ENCODE results near the gene ARHGAP22. TPM values are rescaled to one million over a fixed set of nuclear protein-coding genes. Genes with fewer than 3 reads are reported as not detected.

The ARHGAP22 gene
- polyA plus RNA-seq, 1 of the 3 experiments (the other 2 are of a cell fraction) = 12.4 TPM

DNA sequence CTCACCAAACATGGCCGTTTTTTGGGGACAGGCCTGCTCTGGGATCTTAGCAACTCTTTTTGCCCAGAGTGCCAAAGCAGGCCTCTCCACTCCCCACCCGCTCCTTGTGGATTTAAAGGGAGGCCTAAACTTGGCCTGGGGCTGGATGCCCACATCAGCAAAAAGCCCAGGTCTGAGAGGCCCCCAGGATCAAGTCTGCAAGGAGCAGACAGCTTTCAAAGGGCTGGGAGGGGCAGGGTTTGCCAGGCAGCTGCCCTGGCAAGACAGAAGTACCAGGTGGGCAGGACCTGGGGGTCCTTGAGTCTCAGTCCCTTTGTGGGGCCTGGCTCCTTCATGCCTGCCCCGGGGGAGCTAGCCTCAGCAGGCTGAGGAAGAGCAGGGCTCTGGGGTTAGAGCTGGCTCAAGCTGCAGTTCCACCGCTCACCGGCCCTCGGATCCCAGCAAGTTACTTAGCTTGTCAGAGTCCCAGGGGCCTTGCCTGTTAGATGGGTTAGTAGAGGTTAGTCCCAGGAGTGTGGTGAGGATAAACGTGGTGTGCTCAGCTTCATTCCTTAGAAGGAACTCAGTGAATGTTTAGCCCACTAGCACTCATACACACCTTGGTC is 56.2 kb downstream of the ARHGAP22 start:
- ChIA-PET CTCF (interaction anchor here (0.6 to 18.6 kb wide), 6 partner anchors 21 to 187 kb away, joined by 3 to 662 read pairs (median 4); no protein-coding TSS in a partner anchor), POLR2A (interaction anchor here (0.8 kb wide), 1 partner anchor 107 kb away, joined by 5 read pairs; no protein-coding TSS in a partner anchor)
- H3K27me3 ChIP-seq (ENCODE audit: insufficient read depth) = no peaks in the 10 kb centered on the region
- DNase-seq = no peak
- H3K79me2 ChIP-seq (ENCODE audit: insufficient read depth) = peaks cover 18% of the 10 kb centered on the region; the same call in 1 of the 2 replicates
- no peak overlapping the region for H3K27ac ChIP-seq (ENCODE audit: low read depth in 2 of 2, low read length in 1 of 2)
- TF ChIP-seq SIN3A (IDR thresholded peaks at IDR 0.05; ENCODE audit: borderline replicate concordance, low read depth, low read length) (no peak), FOXJ3 (CRISPR knock-in tag; IDR thresholded peaks at IDR 0.05) (no peak), TAF1 (IDR thresholded peaks at IDR 0.05; ENCODE audit: borderline replicate concordance, low read depth, low read length) (no peak), RAD21 (IDR thresholded peaks at IDR 0.05; ENCODE audit: low read length) (no peak), RCOR1 (IDR thresholded peaks at IDR 0.05; ENCODE audit: low read length) (no peak), RFX5 (IDR thresholded peaks at IDR 0.05; ENCODE audit: low read length) (no peak), TCF12 (IDR thresholded peaks at IDR 0.05) (no peak), NRF1 (IDR thresholded peaks at IDR 0.05; ENCODE audit: low read depth, low read length) (no peak), ELF1 (IDR thresholded peaks at IDR 0.05) (no peak), JUND (IDR thresholded peaks at IDR 0.05) (no peak), TEAD4 (IDR thresholded peaks at IDR 0.05; ENCODE audit: borderline replicate concordance, insufficient read depth) (no peak), CHD2 (IDR thresholded peaks at IDR 0.05; ENCODE audit: low read length, partially characterized antibody) (no peak), GABPA (IDR thresholded peaks at IDR 0.05; ENCODE audit: low read depth) (no peak)
- TF ChIP-seq, protein P1, sequence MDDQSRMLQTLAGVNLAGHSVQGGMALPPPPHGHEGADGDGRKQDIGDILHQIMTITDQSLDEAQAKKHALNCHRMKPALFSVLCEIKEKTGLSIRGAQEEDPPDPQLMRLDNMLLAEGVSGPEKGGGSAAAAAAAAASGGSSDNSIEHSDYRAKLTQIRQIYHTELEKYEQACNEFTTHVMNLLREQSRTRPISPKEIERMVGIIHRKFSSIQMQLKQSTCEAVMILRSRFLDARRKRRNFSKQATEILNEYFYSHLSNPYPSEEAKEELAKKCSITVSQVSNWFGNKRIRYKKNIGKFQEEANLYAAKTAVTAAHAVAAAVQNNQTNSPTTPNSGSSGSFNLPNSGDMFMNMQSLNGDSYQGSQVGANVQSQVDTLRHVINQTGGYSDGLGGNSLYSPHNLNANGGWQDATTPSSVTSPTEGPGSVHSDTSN (IDR thresholded peaks at IDR 0.05) = no peak
- TF ChIP-seq, protein P2, sequence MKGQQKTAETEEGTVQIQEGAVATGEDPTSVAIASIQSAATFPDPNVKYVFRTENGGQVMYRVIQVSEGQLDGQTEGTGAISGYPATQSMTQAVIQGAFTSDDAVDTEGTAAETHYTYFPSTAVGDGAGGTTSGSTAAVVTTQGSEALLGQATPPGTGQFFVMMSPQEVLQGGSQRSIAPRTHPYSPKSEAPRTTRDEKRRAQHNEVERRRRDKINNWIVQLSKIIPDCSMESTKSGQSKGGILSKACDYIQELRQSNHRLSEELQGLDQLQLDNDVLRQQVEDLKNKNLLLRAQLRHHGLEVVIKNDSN (IDR thresholded peaks at IDR 0.05; ENCODE audit: borderline replicate concordance, low read depth) = no peak
- TF ChIP-seq, protein P3, sequence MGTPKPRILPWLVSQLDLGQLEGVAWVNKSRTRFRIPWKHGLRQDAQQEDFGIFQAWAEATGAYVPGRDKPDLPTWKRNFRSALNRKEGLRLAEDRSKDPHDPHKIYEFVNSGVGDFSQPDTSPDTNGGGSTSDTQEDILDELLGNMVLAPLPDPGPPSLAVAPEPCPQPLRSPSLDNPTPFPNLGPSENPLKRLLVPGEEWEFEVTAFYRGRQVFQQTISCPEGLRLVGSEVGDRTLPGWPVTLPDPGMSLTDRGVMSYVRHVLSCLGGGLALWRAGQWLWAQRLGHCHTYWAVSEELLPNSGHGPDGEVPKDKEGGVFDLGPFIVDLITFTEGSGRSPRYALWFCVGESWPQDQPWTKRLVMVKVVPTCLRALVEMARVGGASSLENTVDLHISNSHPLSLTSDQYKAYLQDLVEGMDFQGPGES (IDR thresholded peaks at IDR 0.05; ENCODE audit: low read depth, low read length) = no peak
- TF ChIP-seq, protein P4, sequence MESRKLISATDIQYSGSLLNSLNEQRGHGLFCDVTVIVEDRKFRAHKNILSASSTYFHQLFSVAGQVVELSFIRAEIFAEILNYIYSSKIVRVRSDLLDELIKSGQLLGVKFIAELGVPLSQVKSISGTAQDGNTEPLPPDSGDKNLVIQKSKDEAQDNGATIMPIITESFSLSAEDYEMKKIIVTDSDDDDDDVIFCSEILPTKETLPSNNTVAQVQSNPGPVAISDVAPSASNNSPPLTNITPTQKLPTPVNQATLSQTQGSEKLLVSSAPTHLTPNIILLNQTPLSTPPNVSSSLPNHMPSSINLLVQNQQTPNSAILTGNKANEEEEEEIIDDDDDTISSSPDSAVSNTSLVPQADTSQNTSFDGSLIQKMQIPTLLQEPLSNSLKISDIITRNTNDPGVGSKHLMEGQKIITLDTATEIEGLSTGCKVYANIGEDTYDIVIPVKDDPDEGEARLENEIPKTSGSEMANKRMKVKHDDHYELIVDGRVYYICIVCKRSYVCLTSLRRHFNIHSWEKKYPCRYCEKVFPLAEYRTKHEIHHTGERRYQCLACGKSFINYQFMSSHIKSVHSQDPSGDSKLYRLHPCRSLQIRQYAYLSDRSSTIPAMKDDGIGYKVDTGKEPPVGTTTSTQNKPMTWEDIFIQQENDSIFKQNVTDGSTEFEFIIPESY (IDR thresholded peaks at IDR 0.05; ENCODE audit: borderline replicate concordance, low read depth) = no peak
- peaks cover 2 to 47% of the 10 kb centered on the region in 2 experiments for H3K4me1 ChIP-seq (ENCODE audit: control insufficient read depth in 1 of 2, insufficient read depth in 2 of 2, low read depth in 1 of 2, low read length in 1 of 2)
- no peak overlapping the region for H3K4me2 ChIP-seq
- no peaks in the 10 kb centered on the region for H4K20me1 ChIP-seq (ENCODE audit: insufficient read depth)
- no peak overlapping the region for H3K4me3 ChIP-seq (ENCODE audit: low read depth in 2 of 2, low read length in 1 of 2)
- H3K9me3 ChIP-seq = no peaks in the 10 kb centered on the region
- no peaks in the 10 kb centered on the region for H3K9me2 ChIP-seq
- no peak overlapping the region for H3K9ac ChIP-seq
- peaks cover 0 to 18% of the 10 kb centered on the region in 2 experiments for H3K36me3 ChIP-seq (replicated peaks in 1 of 2; ENCODE audit: control insufficient read depth in 1 of 2, insufficient read depth in 2 of 2, low read length in 1 of 2)
- H3F3A ChIP-seq (replicated peaks; ENCODE audit: insufficient read depth) = no peaks in the 10 kb centered on the region
- no peak overlapping the region for H2AFZ ChIP-seq (ENCODE audit: low read depth)
- WGBS (ENCODE audit: low lambda C conversion rate) = 82% methylated on average over 3 of the region's 7 CpGs
